Activated CD4-positive, alpha-beta memory T cell treated with anti-CD3 and anti-CD28 coated beads for 36 hours (primary cell): ENCODE results near the gene RGS6. TPM values are rescaled to one million over a fixed set of nuclear protein-coding genes. Genes with fewer than 3 reads are reported as not detected.

Experiments used
- CTCF ChIA-PET: fragments of 350-600 bp; sonication (Branson Sonifier 250); formaldehyde crosslinking; loops from one replicate; lab custom pipeline; 2021; ENCODE audit warnings: antibody characterized with exemption, inconsistent platforms; lab: Charles Lee
- POLR2A ChIA-PET: fragments of 350-600 bp; sonication (Branson Sonifier 250); formaldehyde crosslinking; loops from one replicate; lab custom pipeline; 2021; ENCODE audit warnings: antibody characterized with exemption; lab: Charles Lee
- DNase-seq: peaks from one replicate; pipeline ENCODE4 v3.0.0-alpha.2; 2020
- H3K27ac Mint-ChIP-seq: one replicate; pipeline ENCODE4 v1.8.0; 2021; ENCODE audit warnings: mixed read lengths
- H3K27me3 Mint-ChIP-seq: one replicate; pipeline ENCODE4 v1.8.0; 2021; ENCODE audit warnings: mixed read lengths
- H3K36me3 Mint-ChIP-seq: one replicate; pipeline ENCODE4 v1.8.0; 2021; ENCODE audit warnings: mixed read lengths
- H3K4me1 Mint-ChIP-seq: one replicate; pipeline ENCODE4 v1.8.0; 2021; ENCODE audit warnings: low read depth, mixed read lengths
- H3K4me3 Mint-ChIP-seq: one replicate; pipeline ENCODE4 v1.8.0; 2021; ENCODE audit warnings: mild to moderate bottlenecking, mixed read lengths
- H3K9me3 Mint-ChIP-seq: one replicate; pipeline ENCODE4 v1.8.0; 2021; ENCODE audit warnings: mixed read lengths
- intact Hi-C: fragments of 100-400 bp; cut with micrococcal nuclease; formaldehyde crosslinking; loops from one replicate; pipeline ENCODE4 v1.15.1; 2023
- total RNA-seq, 2 experiments: library from RNA; stranded (reverse); gene quantifications; one replicate each; pipeline ENCODE4 v1.2.3, GENCODE V29; 2021

RGS6 gene
- total RNA-seq, 2 experiments from 2014 or later, result 0.15 to 0.19 TPM

- DNase-seq, result no peak
- Mint-ChIP-seq H3K4me3 (no peak overlapping the region), H3K9me3 (no peaks in the 10 kb centered on the region), H3K27me3 (no peaks in the 10 kb centered on the region), H3K27ac (no peak overlapping the region), H3K36me3 (no peaks in the 10 kb centered on the region), H3K4me1 (no peaks in the 10 kb centered on the region)
- intact Hi-C loops, result no loop called here
- POLR2A ChIA-PET, result no interaction called here
- CTCF ChIA-PET, result no interaction called here
These were observed 628.8 kb downstream of the RGS6 start for GRCh38 chr14:72560889-72561493.

GRCh38 chr14:72562300-72562699, 630.1 kb downstream of the RGS6 start:
- Mint-ChIP-seq H3K4me1 (no peaks in the 10 kb centered on the region), H3K36me3 (no peaks in the 10 kb centered on the region), H3K27ac (no peak overlapping the region), H3K27me3 (no peaks in the 10 kb centered on the region), H3K4me3 (no peak overlapping the region), H3K9me3 (no peaks in the 10 kb centered on the region)
- ChIA-PET POLR2A (no interaction called here), CTCF (no interaction called here)
- no peak for DNase-seq
- intact Hi-C loops, result no loop called here

- Mint-ChIP-seq H3K9me3 (no peaks in the 10 kb centered on the region), H3K4me3 (no peak overlapping the region), H3K36me3 (no peaks in the 10 kb centered on the region), H3K27me3 (no peaks in the 10 kb centered on the region), H3K4me1 (no peaks in the 10 kb centered on the region), H3K27ac (no peak overlapping the region)
- ChIA-PET CTCF (no interaction called here), POLR2A (no interaction called here)
- intact Hi-C loops, result no loop called here
- no peak for DNase-seq
These were observed 631.4 kb downstream of the RGS6 start for GRCh38 chr14:72563676-72564075.

GRCh38 chr14:72565149-72565559, 632.9 kb downstream of the RGS6 start:
- H3K4me1 Mint-ChIP-seq, result no peaks in the 10 kb centered on the region

GRCh38 chr14:72565917-72566316, 633.7 kb downstream of the RGS6 start:
- CTCF ChIA-PET, result interaction anchor here (0.8 kb wide), 1 partner anchor 49 kb away, joined by 3 read pairs; no protein-coding TSS in a partner anchor

More at GRCh38 chr14:72565149-72565559, 632.9 kb downstream of the RGS6 start:
- Mint-ChIP-seq H3K27ac (no peak overlapping the region), H3K27me3 (no peaks in the 10 kb centered on the region), H3K36me3 (no peaks in the 10 kb centered on the region), H3K9me3 (no peaks in the 10 kb centered on the region), H3K4me3 (no peak overlapping the region)
- ChIA-PET CTCF (no interaction called here), POLR2A (interaction anchor here (0.5 kb wide), 1 partner anchor 292 kb away, joined by 3 read pairs; no protein-coding TSS in a partner anchor)
- no peak for DNase-seq
- intact Hi-C loops, result no loop called here

GRCh38 chr14:72567226-72567625, 635.0 kb downstream of the RGS6 start:
- Mint-ChIP-seq H3K9me3 (peaks cover 5% of the 10 kb centered on the region), H3K4me3 (no peak overlapping the region), H3K36me3 (no peaks in the 10 kb centered on the region), H3K27ac (no peak overlapping the region), H3K4me1 (no peaks in the 10 kb centered on the region), H3K27me3 (no peaks in the 10 kb centered on the region)
- no peak for DNase-seq
- ChIA-PET CTCF (no interaction called here), POLR2A (no interaction called here)
- intact Hi-C loops, result no loop called here

More at GRCh38 chr14:72565917-72566316, 633.7 kb downstream of the RGS6 start:
- intact Hi-C loops, result no loop called here
- H3K36me3 Mint-ChIP-seq, result no peaks in the 10 kb centered on the region
- no peaks in the 10 kb centered on the region for H3K27me3 Mint-ChIP-seq
- POLR2A ChIA-PET, result no interaction called here
- H3K27ac Mint-ChIP-seq, result no peak overlapping the region
- no peak overlapping the region for H3K4me3 Mint-ChIP-seq
- DNase-seq, result no peak
- no peaks in the 10 kb centered on the region for H3K4me1 Mint-ChIP-seq
- H3K9me3 Mint-ChIP-seq, result no peaks in the 10 kb centered on the region

GRCh38 chr14:72568296-72568992, 636.2 kb downstream of the RGS6 start:
- Mint-ChIP-seq H3K9me3 (peaks cover 5% of the 10 kb centered on the region), H3K4me3 (no peak overlapping the region), H3K36me3 (no peaks in the 10 kb centered on the region), H3K4me1 (no peaks in the 10 kb centered on the region), H3K27ac (no peak overlapping the region), H3K27me3 (no peaks in the 10 kb centered on the region)
- intact Hi-C loops, result no loop called here
- POLR2A ChIA-PET, result no interaction called here
- DNase-seq, result no peak
- CTCF ChIA-PET, result interaction anchor here (1.1 kb wide), 1 partner anchor 336 kb away, joined by 4 read pairs; no protein-coding TSS in a partner anchor

GRCh38 chr14:72573725-72574417, 641.6 kb downstream of the RGS6 start:
- CTCF ChIA-PET, result interaction anchor here (1.2 kb wide), 1 partner anchor 57 kb away, joined by 3 read pairs; no protein-coding TSS in a partner anchor
- Mint-ChIP-seq H3K27ac (no peak overlapping the region), H3K9me3 (peaks cover 5% of the 10 kb centered on the region), H3K36me3 (no peaks in the 10 kb centered on the region), H3K4me1 (no peaks in the 10 kb centered on the region), H3K27me3 (no peaks in the 10 kb centered on the region), H3K4me3 (no peak overlapping the region)
- intact Hi-C loops, result no loop called here
- POLR2A ChIA-PET, result interaction anchor here (1.4 kb wide), 1 partner anchor 41 kb away, joined by 3 read pairs; no protein-coding TSS in a partner anchor
- DNase-seq, result no peak

GRCh38 chr14:72574715-72575114, 642.5 kb downstream of the RGS6 start:
- H3K27me3 Mint-ChIP-seq, result no peaks in the 10 kb centered on the region
- H3K36me3 Mint-ChIP-seq, result no peaks in the 10 kb centered on the region

GRCh38 chr14:72576258-72576657, 644.0 kb downstream of the RGS6 start:
- ChIA-PET POLR2A (no interaction called here), CTCF (no interaction called here)
- peaks cover 3% of the 10 kb centered on the region for H3K9me3 Mint-ChIP-seq

More at GRCh38 chr14:72574715-72575114, 642.5 kb downstream of the RGS6 start:
- Mint-ChIP-seq H3K4me1 (no peaks in the 10 kb centered on the region), H3K9me3 (peaks cover 5% of the 10 kb centered on the region), H3K27ac (no peak overlapping the region), H3K4me3 (no peak overlapping the region)
- intact Hi-C loops, result no loop called here
- CTCF ChIA-PET, result interaction anchor here (1.2 kb wide), 1 partner anchor 58 kb away, joined by 3 read pairs; no protein-coding TSS in a partner anchor
- no peak for DNase-seq
- POLR2A ChIA-PET, result no interaction called here

GRCh38 chr14:72577521-72577920, 645.3 kb downstream of the RGS6 start:
- DNase-seq, result no peak
- Mint-ChIP-seq H3K4me3 (no peak overlapping the region), H3K9me3 (no peaks in the 10 kb centered on the region), H3K4me1 (no peaks in the 10 kb centered on the region), H3K36me3 (no peaks in the 10 kb centered on the region), H3K27me3 (no peaks in the 10 kb centered on the region), H3K27ac (no peak overlapping the region)
- ChIA-PET CTCF (no interaction called here), POLR2A (no interaction called here)
- intact Hi-C loops, result no loop called here

More at GRCh38 chr14:72576258-72576657, 644.0 kb downstream of the RGS6 start:
- no peak for DNase-seq
- H3K4me1 Mint-ChIP-seq, result no peaks in the 10 kb centered on the region
- intact Hi-C loops, result no loop called here
- no peaks in the 10 kb centered on the region for H3K36me3 Mint-ChIP-seq
- no peaks in the 10 kb centered on the region for H3K27me3 Mint-ChIP-seq
- H3K27ac Mint-ChIP-seq, result no peak overlapping the region
- H3K4me3 Mint-ChIP-seq, result no peak overlapping the region

- Mint-ChIP-seq H3K9me3 (no peaks in the 10 kb centered on the region), H3K4me3 (no peak overlapping the region), H3K36me3 (no peaks in the 10 kb centered on the region), H3K27ac (no peak overlapping the region), H3K4me1 (no peaks in the 10 kb centered on the region), H3K27me3 (no peaks in the 10 kb centered on the region)
- CTCF ChIA-PET, result no interaction called here
- DNase-seq, result no peak
- POLR2A ChIA-PET, result no interaction called here
- intact Hi-C loops, result no loop called here
These were observed 646.3 kb downstream of the RGS6 start for GRCh38 chr14:72578514-72578913.
